Testis (tissue), 2 donors: ENCODE results near the gene FAM193B.

Experiments used
- POLR2A ChIP-seq: fragments of 450-650 bp; IDR thresholded peaks from one replicate; pipeline ENCODE4 v1.6.1; 2017; ENCODE audit warnings: antibody characterized with exemption, mild to moderate bottlenecking, moderate library complexity
- TF ChIP-seq, protein P1 (sequence below), 3 experiments: fragments of 450-650 bp in 2 of 3; fragments of 200-600 bp in 1 of 3; sonication (generic) in 1 of 3; IDR thresholded peaks; one replicate each; pipeline ENCODE4 v1.5.1; 2016 to 2019; ENCODE audit warnings: antibody characterized with exemption in 3 of 3, mild to moderate bottlenecking in 2 of 3, moderate library complexity in 1 of 3

DNA sequence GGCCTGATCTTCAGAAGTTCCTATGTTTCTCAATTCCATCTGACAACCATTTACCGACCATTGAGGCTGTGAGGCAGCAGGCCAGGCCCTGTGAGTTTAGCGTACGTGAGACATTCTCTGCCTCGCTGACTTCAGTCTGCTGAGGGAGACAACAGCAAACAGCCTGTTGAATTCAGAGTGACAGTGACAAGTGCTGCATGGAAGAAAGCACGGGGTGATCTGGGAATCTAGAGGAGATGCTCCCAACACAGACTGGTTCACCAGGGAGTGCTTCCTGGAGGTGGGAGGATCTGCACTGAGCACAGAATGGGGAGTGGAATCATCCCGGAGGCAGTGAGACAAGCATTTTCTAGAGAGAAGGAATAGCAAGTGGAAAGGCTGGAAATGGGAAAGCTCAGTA, 27.6 kb downstream of the FAM193B start:
- TF ChIP-seq, protein P1, sequence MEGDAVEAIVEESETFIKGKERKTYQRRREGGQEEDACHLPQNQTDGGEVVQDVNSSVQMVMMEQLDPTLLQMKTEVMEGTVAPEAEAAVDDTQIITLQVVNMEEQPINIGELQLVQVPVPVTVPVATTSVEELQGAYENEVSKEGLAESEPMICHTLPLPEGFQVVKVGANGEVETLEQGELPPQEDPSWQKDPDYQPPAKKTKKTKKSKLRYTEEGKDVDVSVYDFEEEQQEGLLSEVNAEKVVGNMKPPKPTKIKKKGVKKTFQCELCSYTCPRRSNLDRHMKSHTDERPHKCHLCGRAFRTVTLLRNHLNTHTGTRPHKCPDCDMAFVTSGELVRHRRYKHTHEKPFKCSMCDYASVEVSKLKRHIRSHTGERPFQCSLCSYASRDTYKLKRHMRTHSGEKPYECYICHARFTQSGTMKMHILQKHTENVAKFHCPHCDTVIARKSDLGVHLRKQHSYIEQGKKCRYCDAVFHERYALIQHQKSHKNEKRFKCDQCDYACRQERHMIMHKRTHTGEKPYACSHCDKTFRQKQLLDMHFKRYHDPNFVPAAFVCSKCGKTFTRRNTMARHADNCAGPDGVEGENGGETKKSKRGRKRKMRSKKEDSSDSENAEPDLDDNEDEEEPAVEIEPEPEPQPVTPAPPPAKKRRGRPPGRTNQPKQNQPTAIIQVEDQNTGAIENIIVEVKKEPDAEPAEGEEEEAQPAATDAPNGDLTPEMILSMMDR (IDR thresholded peaks at IDR 0.05): no peak
- no peak for TF ChIP-seq POLR2A
